NCI-H774 (cell line): ENCODE measurements around the gene DNAJC3.
"Not testable (repeated sequence)": the region's sequence is repeated elsewhere in the genome, so short reads cannot be mapped to it uniquely, and the experiment has no call there.

Source experiments
- DNase-seq: peaks from one replicate; lab custom pipeline; 2025; lab: John Stamatoyannopoulos, UW

DNAJC3 gene

GRCh38 chr13:95671597-95671996, 5.3 kb upstream of the DNAJC3 start:
- no peak for DNase-seq

GRCh38 chr13:95676105-95676761, 706 bp upstream of the DNAJC3 start:
- DNase-seq, result no peak

- DNase-seq, result no peak
Observed at GRCh38 chr13:95677564-95678266, 776 bp downstream of the DNAJC3 start.

GRCh38 chr13:95678967-95679366, 2.0 kb downstream of the DNAJC3 start:
- no peak for DNase-seq

GRCh38 chr13:95679722-95680121, 2.8 kb downstream of the DNAJC3 start:
- no peak for DNase-seq

- no peak for DNase-seq
Observed at GRCh38 chr13:95684418-95684817, 7.5 kb downstream of the DNAJC3 start.

- DNase-seq, result not testable (repeated sequence)
Observed at GRCh38 chr13:95684960-95685359, 8.0 kb downstream of the DNAJC3 start.

- no peak for DNase-seq
Observed at GRCh38 chr13:95689582-95689926, 12.6 kb downstream of the DNAJC3 start.

GRCh38 chr13:95690986-95691385, 14.0 kb downstream of the DNAJC3 start:
- not testable (repeated sequence) for DNase-seq

- no peak for DNase-seq
Observed at GRCh38 chr13:95697052-95697680, 20.2 kb downstream of the DNAJC3 start.

GRCh38 chr13:95698047-95698749, 21.3 kb downstream of the DNAJC3 start:
- DNase-seq, result no peak

- DNase-seq, result no peak
Observed at GRCh38 chr13:95703576-95703975, 26.6 kb downstream of the DNAJC3 start.

- DNase-seq, result no peak
Observed at GRCh38 chr13:95704510-95704909, 27.6 kb downstream of the DNAJC3 start.

GRCh38 chr13:95706356-95706755, 29.4 kb downstream of the DNAJC3 start:
- no peak for DNase-seq

- no peak for DNase-seq
Observed at GRCh38 chr13:95707035-95707434, 30.1 kb downstream of the DNAJC3 start.

GRCh38 chr13:95707442-95708390, 30.8 kb downstream of the DNAJC3 start:
- no peak for DNase-seq

GRCh38 chr13:95708391-95708774, 31.4 kb downstream of the DNAJC3 start:
- DNase-seq, result no peak

GRCh38 chr13:95708811-95709500, 32.0 kb downstream of the DNAJC3 start:
- no peak for DNase-seq

GRCh38 chr13:95710313-95710712, 33.4 kb downstream of the DNAJC3 start:
- no peak for DNase-seq

- not testable (repeated sequence) for DNase-seq
Observed at GRCh38 chr13:95712846-95713245, 35.9 kb downstream of the DNAJC3 start.

- DNase-seq, result no peak
Observed at GRCh38 chr13:95713651-95714050, 36.7 kb downstream of the DNAJC3 start.
